Measurements from ENCODE around the gene TRIM46.

GRCh38 chr1:155172732-155173477, 744 bp upstream of the TRIM46 start, which contains the start of gene KRTCAP2:
- TF ChIP-seq CTCF (IDR thresholded peaks at IDR 0.05) (peak; percentile 90 to 98 (median 96)), EP300 (IDR thresholded peaks at IDR 0.05) (peak; percentile 60 to 95), POLR2A (IDR thresholded peaks at IDR 0.05) (peak; percentile 17 to 60)

All from tibial nerve (tissue), 4 donors.